ENCODE results near the gene ADGRD1.

Gene ADGRD1

GRCh38 chr12:131052063-131052781 lies 98.5 kb downstream of the ADGRD1 start:
- no peak for DNase-seq (ENCODE audit: low read depth in 4 of 4, low spot score in 1 of 4)

GRCh38 chr12:131052929-131053328 lies 99.2 kb downstream of the ADGRD1 start:
- no peak for DNase-seq (ENCODE audit: low read depth in 4 of 4, low spot score in 1 of 4)

GRCh38 chr12:131053567-131053966 lies 99.9 kb downstream of the ADGRD1 start:
- no peak for DNase-seq (ENCODE audit: low read depth in 4 of 4, low spot score in 1 of 4)

- DNase-seq (ENCODE audit: low read depth in 4 of 4, low spot score in 1 of 4) = no peak
Measured at GRCh38 chr12:131054345-131055092, 100.8 kb downstream of the ADGRD1 start.

DNA sequence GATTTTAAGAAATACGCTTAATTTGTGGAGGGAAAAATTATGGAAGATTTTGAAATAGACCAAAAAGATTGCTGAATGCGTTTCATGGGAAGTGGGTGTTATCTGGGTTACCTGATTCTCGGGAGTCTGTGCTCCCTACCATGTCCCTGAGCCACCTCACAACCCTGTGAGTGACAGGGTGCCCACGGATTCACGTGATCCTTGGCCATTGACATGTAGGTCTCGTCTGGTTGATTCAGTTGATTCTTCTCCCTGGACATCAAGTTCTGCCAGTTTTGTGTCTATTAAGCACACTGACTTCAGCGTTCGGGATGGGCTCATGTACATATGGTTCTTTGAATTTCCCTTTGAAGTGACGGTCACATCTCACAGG lies 101.4 kb downstream of the ADGRD1 start:
- DNase-seq (ENCODE audit: low read depth in 4 of 4, low spot score in 1 of 4) = no peak

DNA sequence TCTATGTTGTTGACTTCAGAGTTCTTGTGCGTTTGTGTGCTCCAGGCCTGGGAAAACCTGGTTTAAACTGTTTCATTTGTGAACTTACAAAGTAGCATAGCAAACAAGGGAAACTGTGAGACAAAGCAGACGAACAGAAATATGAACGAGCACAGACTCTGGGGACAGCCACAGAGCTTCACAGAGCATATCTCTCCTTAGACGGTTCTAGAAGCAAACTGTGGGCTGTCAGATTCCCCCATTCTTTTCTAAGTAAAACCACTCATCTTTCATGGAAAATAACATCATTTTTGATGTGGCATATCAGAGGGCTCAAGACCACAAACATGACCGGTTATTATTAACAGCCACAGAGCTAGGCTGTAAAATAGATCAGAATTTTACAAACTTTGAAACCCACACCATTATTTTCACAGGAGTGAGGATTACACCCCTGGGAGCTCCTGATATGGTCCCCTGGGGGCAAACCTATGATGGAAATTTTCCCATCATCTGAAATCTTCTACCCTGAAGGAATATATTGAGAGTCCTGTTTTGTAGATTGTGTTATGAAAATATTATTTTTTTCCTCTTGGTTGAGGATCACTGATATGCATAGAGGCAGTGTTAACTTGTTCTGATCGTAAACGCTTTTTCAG lies 102.0 kb downstream of the ADGRD1 start:
- no peak for DNase-seq (ENCODE audit: low read depth in 4 of 4, low spot score in 1 of 4)

DNA sequence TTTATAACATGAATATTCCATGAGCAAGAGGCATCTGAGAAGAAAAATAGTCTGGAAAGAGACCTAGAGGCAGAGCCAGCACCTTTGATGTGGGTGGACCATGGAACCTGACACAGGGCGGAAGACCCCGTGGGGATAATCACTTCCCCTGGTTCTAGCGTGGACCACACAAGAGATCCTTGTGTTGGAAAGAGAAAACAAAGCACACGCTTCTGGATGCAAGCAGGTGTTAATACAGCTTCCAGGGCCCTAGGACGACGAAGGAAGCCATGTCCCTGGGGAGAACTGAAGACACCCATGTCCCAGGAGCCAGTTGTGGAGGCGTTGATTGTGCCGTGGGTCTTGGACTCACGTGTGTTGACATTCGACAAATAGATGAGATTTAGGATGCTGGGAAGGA lies 102.9 kb downstream of the ADGRD1 start:
- DNase-seq (ENCODE audit: low read depth in 4 of 4, low spot score in 1 of 4) = no peak

DNA sequence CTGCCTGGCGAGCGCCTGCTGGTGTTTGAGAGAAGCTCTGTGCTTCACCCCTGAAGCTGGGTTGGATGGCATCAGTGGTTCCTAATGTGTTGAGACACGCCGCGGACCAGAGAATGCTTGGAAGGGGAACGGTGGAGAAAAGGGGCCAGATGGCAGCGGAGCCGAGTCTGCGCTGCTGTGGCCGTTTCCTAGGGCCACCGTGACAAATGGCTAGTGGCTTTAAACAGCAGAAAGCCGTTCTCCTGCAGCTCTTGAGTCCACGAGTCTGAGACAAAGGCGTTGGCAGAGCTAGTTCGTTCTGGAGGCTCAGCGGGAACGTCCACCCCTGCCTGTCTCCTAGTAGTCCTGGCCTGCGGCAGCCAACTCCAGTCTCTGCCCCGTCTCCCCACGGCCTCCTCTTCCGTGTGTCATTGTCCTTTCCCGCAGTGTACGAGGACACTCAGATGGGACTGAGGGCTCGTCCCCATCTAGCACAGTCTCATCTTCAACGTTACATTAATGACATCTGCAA lies 103.6 kb downstream of the ADGRD1 start:
- DNase-seq (ENCODE audit: low read depth in 4 of 4, low spot score in 1 of 4) = no peak

GRCh38 chr12:131057722-131058515 lies 104.2 kb downstream of the ADGRD1 start:
- DNase-seq (ENCODE audit: low read depth in 4 of 4, low spot score in 1 of 4) = no peak

GRCh38 chr12:131058700-131059099 lies 105.0 kb downstream of the ADGRD1 start:
- DNase-seq (ENCODE audit: low read depth in 4 of 4, low spot score in 1 of 4) = no peak

DNA sequence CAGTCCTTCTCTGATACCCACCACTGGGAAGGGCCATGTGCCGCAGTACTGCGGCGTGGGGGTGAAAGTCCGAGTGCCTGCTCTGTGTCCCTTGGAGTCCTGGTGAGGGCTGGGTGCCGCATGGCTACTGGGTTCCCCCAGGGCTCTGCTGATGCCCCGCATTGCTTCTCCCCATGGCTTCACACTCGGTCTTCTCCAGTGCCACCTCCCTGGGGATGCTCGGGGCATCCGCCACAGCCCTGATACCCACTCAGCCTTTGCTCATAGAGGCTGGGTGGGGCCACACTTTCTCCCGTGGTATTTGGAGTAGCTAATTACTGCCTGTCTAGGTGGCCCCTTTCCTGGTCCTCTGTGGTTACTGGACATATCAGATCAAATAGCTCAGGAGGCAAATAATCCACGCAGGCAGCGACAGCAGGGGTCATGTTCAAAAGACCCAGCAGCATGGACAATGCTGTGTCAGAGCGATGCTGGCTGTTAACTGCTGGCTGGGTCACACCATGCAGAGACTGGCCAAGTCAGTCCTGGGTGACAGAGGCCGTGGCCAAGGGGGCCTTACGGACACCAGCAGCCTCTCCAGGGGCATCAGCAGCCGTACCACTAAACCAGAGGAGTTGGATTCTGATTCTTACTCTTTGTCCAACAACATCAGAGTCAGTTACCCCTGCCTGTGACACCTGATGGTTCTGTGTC lies 106.5 kb downstream of the ADGRD1 start:
- no peak for DNase-seq (ENCODE audit: low read depth in 4 of 4, low spot score in 1 of 4)

GRCh38 chr12:131061041-131061806 lies 107.5 kb downstream of the ADGRD1 start:
- DNase-seq (ENCODE audit: low read depth in 4 of 4, low spot score in 1 of 4) = no peak

- DNase-seq (ENCODE audit: low read depth in 4 of 4, low spot score in 1 of 4) = no peak
Measured at GRCh38 chr12:131063413-131063812, 109.7 kb downstream of the ADGRD1 start.

DNA sequence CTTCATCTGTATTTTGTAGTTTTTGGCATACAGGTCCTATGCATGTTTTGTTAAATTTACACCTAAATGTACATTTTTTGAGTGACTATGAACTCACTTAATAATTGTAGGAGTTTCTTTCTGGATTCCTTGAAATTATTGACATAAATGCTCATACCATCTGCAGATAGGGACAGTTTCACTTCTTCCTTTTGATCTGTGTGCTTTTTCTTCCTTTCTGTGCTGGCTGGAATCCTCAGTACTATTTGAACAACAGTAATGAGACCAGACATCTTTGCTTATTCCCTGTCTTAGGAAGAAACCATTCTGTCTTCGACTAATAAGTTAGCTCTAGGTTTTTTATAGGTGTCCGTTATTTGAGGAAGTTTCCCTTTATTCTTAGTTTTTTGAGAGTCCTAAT lies 110.3 kb downstream of the ADGRD1 start:
- DNase-seq (ENCODE audit: low read depth in 4 of 4, low spot score in 1 of 4) = no peak

GRCh38 chr12:131065279-131065678 lies 111.6 kb downstream of the ADGRD1 start:
- DNase-seq (ENCODE audit: low read depth in 4 of 4, low spot score in 1 of 4) = no peak

- DNase-seq (ENCODE audit: low read depth in 4 of 4, low spot score in 1 of 4) = no peak
Measured at GRCh38 chr12:131065801-131066200, 112.1 kb downstream of the ADGRD1 start.

DNA sequence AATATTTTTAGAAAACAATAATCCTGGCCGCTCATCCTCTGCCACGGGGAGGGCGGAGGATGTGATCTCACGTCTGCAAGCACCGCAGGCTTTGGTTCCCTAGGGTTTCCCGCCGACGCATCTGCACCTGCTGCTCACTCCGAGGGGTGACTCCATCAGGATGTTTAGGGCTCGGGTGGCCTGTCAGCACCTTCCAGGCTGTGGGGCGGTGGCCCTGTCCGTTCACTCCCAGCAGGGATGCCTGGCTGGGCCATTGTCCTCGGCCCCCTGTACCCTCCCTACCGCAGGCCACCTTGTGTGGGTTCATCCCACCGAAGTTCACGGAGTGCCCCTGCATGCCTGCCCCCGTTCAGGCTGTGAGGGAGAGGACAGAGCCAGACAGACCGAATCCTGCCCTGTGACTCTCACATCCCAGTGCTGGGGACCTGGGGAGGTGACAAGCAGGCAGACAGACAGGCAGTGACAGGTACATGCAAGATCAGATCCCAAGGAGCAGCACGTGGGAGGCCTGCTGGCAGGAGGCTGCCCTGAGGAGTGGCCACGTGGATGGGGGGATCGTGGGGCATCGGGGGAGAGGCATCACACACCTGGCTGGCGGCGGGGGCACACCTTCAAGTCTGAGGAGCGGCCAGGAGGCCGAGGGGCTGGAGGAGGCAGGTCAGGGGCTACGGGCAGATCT lies 112.6 kb downstream of the ADGRD1 start:
- no peak for DNase-seq (ENCODE audit: low read depth in 4 of 4, low spot score in 1 of 4)

DNA sequence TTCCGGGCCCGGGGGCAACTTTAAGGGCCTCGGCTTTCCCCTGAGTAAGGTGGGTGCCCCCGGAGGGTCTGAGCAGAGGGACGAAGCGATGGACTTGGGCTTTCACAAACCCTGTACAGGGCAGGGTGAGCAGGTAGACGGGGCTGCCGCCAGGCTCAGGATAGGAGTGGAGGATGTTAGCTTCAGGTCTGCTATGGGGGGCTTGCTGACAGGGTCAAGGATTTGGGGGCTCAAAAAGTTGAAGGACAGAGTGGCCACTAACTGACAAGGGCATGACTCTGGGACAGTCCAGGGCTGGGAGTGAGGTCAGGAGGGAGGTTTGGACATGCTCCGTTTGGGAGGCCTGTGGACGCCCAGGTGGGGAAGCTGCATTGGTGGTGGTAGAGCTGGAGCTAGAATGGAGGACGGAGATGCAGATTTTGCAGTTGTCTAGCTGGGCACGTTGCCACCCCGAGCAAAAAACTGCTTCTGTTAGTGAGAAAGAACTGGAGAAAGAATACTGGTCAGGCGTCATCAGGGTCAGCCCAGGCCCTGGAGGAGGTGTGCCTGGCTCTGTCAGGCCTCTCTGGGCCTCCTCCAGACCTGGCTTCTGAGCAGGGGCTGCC lies 113.3 kb downstream of the ADGRD1 start:
- DNase-seq (ENCODE audit: low read depth in 4 of 4, low spot score in 1 of 4) = no peak
